Measurements from ENCODE around the gene LURAP1L.

DNA sequence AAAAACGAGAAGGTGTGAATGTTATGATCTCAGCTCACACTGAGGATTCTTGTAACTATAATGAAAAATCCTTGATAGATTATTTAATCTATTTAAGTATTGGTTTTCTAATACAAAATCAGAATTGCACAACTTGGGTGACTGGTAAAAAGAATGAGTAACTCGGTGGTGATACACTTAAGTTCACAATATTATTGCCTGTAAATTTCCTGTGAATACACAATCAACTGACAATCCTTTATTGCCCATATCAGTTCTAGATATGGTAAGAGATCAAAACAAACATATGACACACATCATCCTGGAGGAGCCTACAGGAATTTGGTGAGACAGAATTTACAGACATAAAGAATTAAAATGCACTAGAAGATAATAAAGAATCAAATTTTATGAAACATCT, 14.1 kb upstream of the LURAP1L start:
- TF ChIP-seq, protein P1, sequence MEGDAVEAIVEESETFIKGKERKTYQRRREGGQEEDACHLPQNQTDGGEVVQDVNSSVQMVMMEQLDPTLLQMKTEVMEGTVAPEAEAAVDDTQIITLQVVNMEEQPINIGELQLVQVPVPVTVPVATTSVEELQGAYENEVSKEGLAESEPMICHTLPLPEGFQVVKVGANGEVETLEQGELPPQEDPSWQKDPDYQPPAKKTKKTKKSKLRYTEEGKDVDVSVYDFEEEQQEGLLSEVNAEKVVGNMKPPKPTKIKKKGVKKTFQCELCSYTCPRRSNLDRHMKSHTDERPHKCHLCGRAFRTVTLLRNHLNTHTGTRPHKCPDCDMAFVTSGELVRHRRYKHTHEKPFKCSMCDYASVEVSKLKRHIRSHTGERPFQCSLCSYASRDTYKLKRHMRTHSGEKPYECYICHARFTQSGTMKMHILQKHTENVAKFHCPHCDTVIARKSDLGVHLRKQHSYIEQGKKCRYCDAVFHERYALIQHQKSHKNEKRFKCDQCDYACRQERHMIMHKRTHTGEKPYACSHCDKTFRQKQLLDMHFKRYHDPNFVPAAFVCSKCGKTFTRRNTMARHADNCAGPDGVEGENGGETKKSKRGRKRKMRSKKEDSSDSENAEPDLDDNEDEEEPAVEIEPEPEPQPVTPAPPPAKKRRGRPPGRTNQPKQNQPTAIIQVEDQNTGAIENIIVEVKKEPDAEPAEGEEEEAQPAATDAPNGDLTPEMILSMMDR (IDR thresholded peaks at IDR 0.05 in 2 of 3, conservative IDR thresholded peaks at IDR 0.05 in 1 of 3; ENCODE audit: insufficient read depth in 2 of 3, low read depth in 1 of 3, low read length in 3 of 3): no peak
- TF ChIP-seq, protein P2, sequence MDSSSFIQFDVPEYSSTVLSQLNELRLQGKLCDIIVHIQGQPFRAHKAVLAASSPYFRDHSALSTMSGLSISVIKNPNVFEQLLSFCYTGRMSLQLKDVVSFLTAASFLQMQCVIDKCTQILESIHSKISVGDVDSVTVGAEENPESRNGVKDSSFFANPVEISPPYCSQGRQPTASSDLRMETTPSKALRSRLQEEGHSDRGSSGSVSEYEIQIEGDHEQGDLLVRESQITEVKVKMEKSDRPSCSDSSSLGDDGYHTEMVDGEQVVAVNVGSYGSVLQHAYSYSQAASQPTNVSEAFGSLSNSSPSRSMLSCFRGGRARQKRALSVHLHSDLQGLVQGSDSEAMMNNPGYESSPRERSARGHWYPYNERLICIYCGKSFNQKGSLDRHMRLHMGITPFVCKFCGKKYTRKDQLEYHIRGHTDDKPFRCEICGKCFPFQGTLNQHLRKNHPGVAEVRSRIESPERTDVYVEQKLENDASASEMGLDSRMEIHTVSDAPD (CRISPR knock-in tag; IDR thresholded peaks at IDR 0.05): no peak
- no peak for TF ChIP-seq NBN (IDR thresholded peaks at IDR 0.05; ENCODE audit: low read depth)
- no peak for TF ChIP-seq PKNOX1 (IDR thresholded peaks at IDR 0.05)
- no peak for TF ChIP-seq RCOR1 (IDR thresholded peaks at IDR 0.05; ENCODE audit: borderline replicate concordance in 1 of 2, low read depth in 2 of 2, low read length in 2 of 2)
- TF ChIP-seq, protein P3, sequence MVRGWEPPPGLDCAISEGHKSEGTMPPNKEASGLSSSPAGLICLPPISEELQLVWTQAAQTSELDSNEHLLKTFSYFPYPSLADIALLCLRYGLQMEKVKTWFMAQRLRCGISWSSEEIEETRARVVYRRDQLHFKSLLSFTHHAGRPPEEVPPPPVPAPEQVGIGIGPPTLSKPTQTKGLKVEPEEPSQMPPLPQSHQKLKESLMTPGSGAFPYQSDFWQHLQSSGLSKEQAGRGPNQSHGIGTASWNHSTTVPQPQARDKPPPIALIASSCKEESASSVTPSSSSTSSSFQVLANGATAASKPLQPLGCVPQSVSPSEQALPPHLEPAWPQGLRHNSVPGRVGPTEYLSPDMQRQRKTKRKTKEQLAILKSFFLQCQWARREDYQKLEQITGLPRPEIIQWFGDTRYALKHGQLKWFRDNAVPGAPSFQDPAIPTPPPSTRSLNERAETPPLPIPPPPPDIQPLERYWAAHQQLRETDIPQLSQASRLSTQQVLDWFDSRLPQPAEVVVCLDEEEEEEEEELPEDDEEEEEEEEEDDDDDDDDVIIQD (CRISPR knock-in tag; IDR thresholded peaks at IDR 0.05): no peak
- no peak for TF ChIP-seq ETV5 (CRISPR knock-in tag; IDR thresholded peaks at IDR 0.05; ENCODE audit: low read depth)
- TF ChIP-seq KDM1A (IDR thresholded peaks at IDR 0.05): no peak
- TF ChIP-seq, protein P4, sequence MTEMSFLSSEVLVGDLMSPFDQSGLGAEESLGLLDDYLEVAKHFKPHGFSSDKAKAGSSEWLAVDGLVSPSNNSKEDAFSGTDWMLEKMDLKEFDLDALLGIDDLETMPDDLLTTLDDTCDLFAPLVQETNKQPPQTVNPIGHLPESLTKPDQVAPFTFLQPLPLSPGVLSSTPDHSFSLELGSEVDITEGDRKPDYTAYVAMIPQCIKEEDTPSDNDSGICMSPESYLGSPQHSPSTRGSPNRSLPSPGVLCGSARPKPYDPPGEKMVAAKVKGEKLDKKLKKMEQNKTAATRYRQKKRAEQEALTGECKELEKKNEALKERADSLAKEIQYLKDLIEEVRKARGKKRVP (CRISPR knock-in tag; IDR thresholded peaks at IDR 0.05): no peak
- no peak for TF ChIP-seq RBM14 (IDR thresholded peaks at IDR 0.05; ENCODE audit: borderline replicate concordance, insufficient read depth, low read depth, low read length)
